ENCODE measurements around the gene KLHL3. TPM values are rescaled to one million over a fixed set of nuclear protein-coding genes. Genes with fewer than 3 reads are reported as not detected.

Gene KLHL3
- total RNA-seq, 1 experiment from 2014 or later = 2.9 TPM

DNA sequence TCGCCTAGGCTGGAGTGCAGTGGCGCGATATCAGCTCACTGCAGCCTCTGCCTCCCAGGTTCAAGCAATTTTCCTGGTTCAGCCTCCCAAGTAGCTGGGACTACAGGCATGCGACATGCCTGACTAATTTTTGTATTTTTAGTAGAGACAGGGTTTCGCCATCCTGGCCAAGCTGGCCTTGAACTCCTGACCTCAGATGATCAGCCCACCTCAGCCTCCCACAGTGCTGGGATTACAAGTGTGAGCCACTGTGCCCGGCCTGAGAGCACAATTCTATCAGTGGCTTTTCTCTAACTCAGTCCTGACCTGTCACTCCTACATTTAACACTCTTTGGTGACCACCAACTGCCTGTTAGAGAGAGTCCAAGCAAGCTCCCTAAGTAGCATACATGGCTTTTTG, 154.1 kb downstream of the KLHL3 start:
- Histone ChIP-seq H3K9ac (ENCODE audit: low read length) (no peak overlapping the region), H3K79me2 (ENCODE audit: low read length) (no peaks in the 10 kb centered on the region), H3K36me3 (ENCODE audit: low read depth, low read length) (no peaks in the 10 kb centered on the region), H4K20me1 (ENCODE audit: low read length) (no peaks in the 10 kb centered on the region), H3K4me1 (ENCODE audit: insufficient read depth, low read length) (no peaks in the 10 kb centered on the region), H3K4me2 (ENCODE audit: low read length) (no peak overlapping the region), H3F3A (ENCODE audit: low read length, unreplicated experiment) (no peaks in the 10 kb centered on the region), H3K9me3 (ENCODE audit: low read length) (0 out of 2 replicates have a peak, but pooled peaks cover 4% of the 10 kb centered on the region), H3K27me3 (ENCODE audit: low read length) (no peaks in the 10 kb centered on the region), H3K27ac (ENCODE audit: low read length) (no peak overlapping the region), H3K9me2 (replicated peaks; ENCODE audit: low read length) (no peaks in the 10 kb centered on the region), H2AFZ (ENCODE audit: low read length) (no peak overlapping the region), H3K4me3 (ENCODE audit: low read length) (no peak overlapping the region)
- POLR2A ChIA-PET (ENCODE audit: unreplicated experiment) = no interaction called here
- intact Hi-C loops (cut with micrococcal nuclease) = no loop called here
- ATAC-seq = no peak
- DNase-seq = no peak
- BruUV-seq (replicated peaks) = no TSS peak
- CTCF ChIA-PET = no interaction called here
- TF ChIP-seq EZH2phosphoT487 (IDR thresholded peaks at IDR 0.05; ENCODE audit: borderline replicate concordance, low read length) = no peak
- TF ChIP-seq, protein P1, sequence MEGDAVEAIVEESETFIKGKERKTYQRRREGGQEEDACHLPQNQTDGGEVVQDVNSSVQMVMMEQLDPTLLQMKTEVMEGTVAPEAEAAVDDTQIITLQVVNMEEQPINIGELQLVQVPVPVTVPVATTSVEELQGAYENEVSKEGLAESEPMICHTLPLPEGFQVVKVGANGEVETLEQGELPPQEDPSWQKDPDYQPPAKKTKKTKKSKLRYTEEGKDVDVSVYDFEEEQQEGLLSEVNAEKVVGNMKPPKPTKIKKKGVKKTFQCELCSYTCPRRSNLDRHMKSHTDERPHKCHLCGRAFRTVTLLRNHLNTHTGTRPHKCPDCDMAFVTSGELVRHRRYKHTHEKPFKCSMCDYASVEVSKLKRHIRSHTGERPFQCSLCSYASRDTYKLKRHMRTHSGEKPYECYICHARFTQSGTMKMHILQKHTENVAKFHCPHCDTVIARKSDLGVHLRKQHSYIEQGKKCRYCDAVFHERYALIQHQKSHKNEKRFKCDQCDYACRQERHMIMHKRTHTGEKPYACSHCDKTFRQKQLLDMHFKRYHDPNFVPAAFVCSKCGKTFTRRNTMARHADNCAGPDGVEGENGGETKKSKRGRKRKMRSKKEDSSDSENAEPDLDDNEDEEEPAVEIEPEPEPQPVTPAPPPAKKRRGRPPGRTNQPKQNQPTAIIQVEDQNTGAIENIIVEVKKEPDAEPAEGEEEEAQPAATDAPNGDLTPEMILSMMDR (conservative IDR thresholded peaks at IDR 0.05; ENCODE audit: low read depth, low read length) = no peak
- TF ChIP-seq EZH2 (IDR thresholded peaks at IDR 0.05; ENCODE audit: low read length, unreplicated experiment) = no peak

GRCh38 chr5:137580030-137580429, 155.9 kb downstream of the KLHL3 start:
- H3K9ac ChIP-seq (ENCODE audit: low read length) = no peak overlapping the region
- TF ChIP-seq, protein P1 (conservative IDR thresholded peaks at IDR 0.05; ENCODE audit: low read depth, low read length) = peak; percentile 51
- no peak for TF ChIP-seq EZH2phosphoT487 (IDR thresholded peaks at IDR 0.05; ENCODE audit: borderline replicate concordance, low read length)
- BruUV-seq (replicated peaks) = no TSS peak
- H3K4me3 ChIP-seq (ENCODE audit: low read length) = no peak overlapping the region
- peak; percentile 5 for DNase-seq
- H3K9me3 ChIP-seq (ENCODE audit: low read length) = no peaks in the 10 kb centered on the region
- no peak overlapping the region for H3K4me2 ChIP-seq (ENCODE audit: low read length)
- no peak for ATAC-seq
- H3K27me3 ChIP-seq (ENCODE audit: low read length) = no peaks in the 10 kb centered on the region
- H4K20me1 ChIP-seq (ENCODE audit: low read length) = no peaks in the 10 kb centered on the region
- ChIA-PET POLR2A (ENCODE audit: unreplicated experiment) (no interaction called here), CTCF (no interaction called here)
- H3K27ac ChIP-seq (ENCODE audit: low read length) = no peak overlapping the region
- no peaks in the 10 kb centered on the region for H3K79me2 ChIP-seq (ENCODE audit: low read length)
- no peaks in the 10 kb centered on the region for H3K9me2 ChIP-seq (replicated peaks; ENCODE audit: low read length)
- peaks cover 14% of the 10 kb centered on the region for H3K4me1 ChIP-seq (ENCODE audit: insufficient read depth, low read length)
- no peaks in the 10 kb centered on the region for H3F3A ChIP-seq (ENCODE audit: low read length, unreplicated experiment)
- intact Hi-C loops (cut with micrococcal nuclease) = no loop called here
- no peak overlapping the region for H2AFZ ChIP-seq (ENCODE audit: low read length)
- no peaks in the 10 kb centered on the region for H3K36me3 ChIP-seq (ENCODE audit: low read depth, low read length)

GRCh38 chr5:137575847-137576246, 160.0 kb downstream of the KLHL3 start:
- ATAC-seq = peak; percentile 88
- POLR2A ChIA-PET (ENCODE audit: unreplicated experiment) = no interaction called here
- intact Hi-C loops (cut with micrococcal nuclease) = loop anchor here (2.0 kb wide), 1 partner anchor 15 kb away; no protein-coding TSS in a partner anchor

More at GRCh38 chr5:137575847-137576246, 160.0 kb downstream of the KLHL3 start:
- Histone ChIP-seq H3K36me3 (ENCODE audit: low read depth, low read length) (no peaks in the 10 kb centered on the region), H3K9me3 (ENCODE audit: low read length) (no peaks in the 10 kb centered on the region), H2AFZ (ENCODE audit: low read length) (no peak overlapping the region), H3K4me1 (ENCODE audit: insufficient read depth, low read length) (peaks cover 33% of the 10 kb centered on the region), H3K9ac (ENCODE audit: low read length) (no peak overlapping the region), H3K27ac (ENCODE audit: low read length) (peak overlapping the region; percentile 57), H3K27me3 (ENCODE audit: low read length) (no peaks in the 10 kb centered on the region), H3K9me2 (replicated peaks; ENCODE audit: low read length) (no peaks in the 10 kb centered on the region), H3K79me2 (ENCODE audit: low read length) (no peaks in the 10 kb centered on the region), H3K4me2 (ENCODE audit: low read length) (peak overlapping the region; percentile 67), H3F3A (ENCODE audit: low read length, unreplicated experiment) (no peaks in the 10 kb centered on the region), H4K20me1 (ENCODE audit: low read length) (no peaks in the 10 kb centered on the region), H3K4me3 (ENCODE audit: low read length) (no peak overlapping the region)
- BruUV-seq (replicated peaks) = no TSS peak
- peak; percentile 95 for DNase-seq
- TF ChIP-seq, protein P1 (conservative IDR thresholded peaks at IDR 0.05; ENCODE audit: low read depth, low read length) = no peak
- no peak for TF ChIP-seq EZH2 (IDR thresholded peaks at IDR 0.05; ENCODE audit: low read length, unreplicated experiment)
- TF ChIP-seq EZH2phosphoT487 (IDR thresholded peaks at IDR 0.05; ENCODE audit: borderline replicate concordance, low read length) = no peak
- CTCF ChIA-PET = no interaction called here

Measured in PC-3 (cell line).